ENCODE data around the gene AAK1. TPM values are rescaled to one million over a fixed set of nuclear protein-coding genes. Genes with fewer than 3 reads are reported as not detected.

AAK1 gene
- total RNA-seq, 1 experiment from 2014 or later, result 30.6 TPM

- no CpG with 5 or more reads among the region's 3 CpGs for WGBS (ENCODE audit: extremely low coverage, insufficient read length, low lambda C conversion rate)
- no peak overlapping the region for H3K14ac ChIP-seq (ENCODE audit: insufficient read depth, low read length)
- H3K27ac ChIP-seq (ENCODE audit: insufficient read length, low read depth, low read length), result no peak overlapping the region
- H3K36me3 Mint-ChIP-seq (ENCODE audit: insufficient read depth in 1 of 3, low read depth in 3 of 3), result peaks cover 0 to 5% (median 0%) of the 10 kb centered on the region in 3 experiments; a peak in 3 of 7 replicates
- H3K9me3 ChIP-seq (ENCODE audit: control insufficient read depth, low read depth, low read length), result no peaks in the 10 kb centered on the region
- no peaks in the 10 kb centered on the region for H3K27me3 ChIP-seq (ENCODE audit: insufficient read depth, low read length)
- peaks cover 8% of the 10 kb centered on the region for H3K27me3 Mint-ChIP-seq (ENCODE audit: low read depth)
- H3K4me2 ChIP-seq (ENCODE audit: insufficient read depth, insufficient read length, low read length), result peak overlapping the region; percentile 100
- no peak overlapping the region for H3K56ac ChIP-seq (ENCODE audit: insufficient read length, low read depth, low read length)
- no peak overlapping the region for H3K9ac ChIP-seq (ENCODE audit: extremely low read depth, insufficient read length, low read length)
- H2BK15ac ChIP-seq (ENCODE audit: low read depth, low read length), result no peak overlapping the region
- H3K18ac ChIP-seq (ENCODE audit: insufficient read length, low read depth, low read length), result no peak overlapping the region
- no peak overlapping the region for H4K5ac ChIP-seq (ENCODE audit: insufficient read length, low read depth, low read length)
- H4K20me1 ChIP-seq (ENCODE audit: control insufficient read depth, insufficient read depth, insufficient read length), result no peaks in the 10 kb centered on the region
- H3K79me2 ChIP-seq (ENCODE audit: insufficient read depth, low read length), result peaks cover 10% of the 10 kb centered on the region; the same call in 1 of the 2 replicates
- H3K23me2 ChIP-seq (ENCODE audit: insufficient read length, low read depth, low read length, poor library complexity, severe bottlenecking), result peaks cover 19% of the 10 kb centered on the region
- TF ChIP-seq CTCF (conservative IDR thresholded peaks at IDR 0.05), result no peak
- peak overlapping the region in 1 of 3 experiments; percentile 23; a peak in 2 of 7 replicates for H3K27ac Mint-ChIP-seq
- no peak overlapping the region for H2BK20ac ChIP-seq (ENCODE audit: low read depth, low read length, poor library complexity, severe bottlenecking)
- DNase-seq, result no peak
- H3K4me1 Mint-ChIP-seq, result peaks cover 51 to 57% of the 10 kb centered on the region in 2 experiments
- H2AK5ac ChIP-seq (ENCODE audit: insufficient read length, low read length), result no peak overlapping the region
- no peak overlapping the region for H2BK120ac ChIP-seq (ENCODE audit: low read depth, low read length, poor library complexity, severe bottlenecking)
- H3K4ac ChIP-seq (ENCODE audit: low read depth, low read length), result no peak overlapping the region
- no peaks in the 10 kb centered on the region for H3K9me3 Mint-ChIP-seq
- peaks cover 6% of the 10 kb centered on the region for H3K79me1 ChIP-seq (ENCODE audit: insufficient read depth, low read depth, low read length, poor library complexity, severe bottlenecking)
- H2BK5ac ChIP-seq (ENCODE audit: insufficient read length, low read length), result no peak overlapping the region
- no peak overlapping the region for H3K23ac ChIP-seq (ENCODE audit: insufficient read length, low read depth, low read length)
- no peak overlapping the region for H2AFZ ChIP-seq (ENCODE audit: low read length)
- H3K4me1 ChIP-seq (ENCODE audit: insufficient read depth, low read length), result peaks cover 2% of the 10 kb centered on the region
- H3K4me3 Mint-ChIP-seq, result peak overlapping the region; percentile 95 to 98
- H4K91ac ChIP-seq (ENCODE audit: insufficient read length, low read depth, low read length), result no peak overlapping the region
- no peak overlapping the region for H3T11ph ChIP-seq (ENCODE audit: low read length)
- H4K8ac ChIP-seq (replicated peaks; ENCODE audit: insufficient read length, low read depth, low read length), result no peak overlapping the region
- no peak overlapping the region for H2BK12ac ChIP-seq (ENCODE audit: insufficient read length, low read depth, low read length)
These were observed 2.1 kb downstream of the AAK1 start for GRCh38 chr2:69641471-69641870.
